Activated CD8-positive, alpha-beta T cell treated with anti-CD3 and anti-CD28 coated beads for 36 hours (primary cell): Measurements from ENCODE around the gene DUSP6. TPM values are rescaled to one million over a fixed set of nuclear protein-coding genes. Genes with fewer than 3 reads are reported as not detected.

Source experiments
- total RNA-seq, 2 experiments: library from RNA; stranded (reverse); gene quantifications; one replicate each; pipeline ENCODE4 v1.2.3, GENCODE V29; 2021

DUSP6 gene
- total RNA-seq, 2 experiments from 2014 or later = 15.3 to 16.6 TPM

Other genes with a start within 250 kb of the DUSP6 start
- 1 to 10 TPM; 5.9 to 6.4 TPM for gene GALNT4, start 172.3 kb upstream of the DUSP6 start, total RNA-seq
- gene POC1B, start 173.5 kb upstream of the DUSP6 start, total RNA-seq = 10 to 100 TPM; 31.9 to 34.8 TPM